Neuronal stem cell (in vitro differentiated cells): ENCODE measurements around the gene AGAP1.

Experiments used
- DNase-seq: peaks from one replicate; pipeline ENCODE4 v3.0.0-alpha.2; 2013; ENCODE audit warnings: low spot score
- H2AFZ ChIP-seq: one replicate; pipeline ENCODE4 v1.6.1; 2013; ENCODE audit warnings: mild to moderate bottlenecking, low read length, inconsistent platforms
- H2AK5ac ChIP-seq: 2 replicates; pipeline ENCODE4 v1.6.1; 2013; ENCODE audit warnings: low read depth, mild to moderate bottlenecking, inconsistent platforms, low read length, moderate library complexity, mixed read lengths
- H2BK120ac ChIP-seq: 2 replicates; pipeline ENCODE4 v1.6.1; 2013; ENCODE audit warnings: low read depth, mild to moderate bottlenecking, inconsistent platforms, low read length, moderate library complexity, mixed read lengths
- H2BK12ac ChIP-seq: one replicate; pipeline ENCODE4 v1.6.1; 2013; ENCODE audit warnings: low read length, inconsistent platforms
- H2BK15ac ChIP-seq: 2 replicates; pipeline ENCODE4 v1.6.1; 2013; ENCODE audit warnings: mild to moderate bottlenecking, low read length, inconsistent platforms, mixed read lengths
- H2BK5ac ChIP-seq: one replicate; pipeline ENCODE4 v1.6.1; 2013; ENCODE audit warnings: inconsistent platforms, mild to moderate bottlenecking, low read length, moderate library complexity
- H3K14ac ChIP-seq: one replicate; pipeline ENCODE4 v1.6.1; 2013; ENCODE audit warnings: low read length, inconsistent platforms
- H3K18ac ChIP-seq: 2 replicates; pipeline ENCODE4 v1.6.1; 2013; ENCODE audit warnings: low read length, inconsistent platforms
- H3K23ac ChIP-seq: 2 replicates; pipeline ENCODE4 v1.6.1; 2013; ENCODE audit warnings: low read depth, mild to moderate bottlenecking, mixed read lengths, low read length, inconsistent platforms; ENCODE audit not compliant: poor library complexity
- H3K27ac ChIP-seq: replicated peaks from 3 replicates; pipeline ENCODE4 v1.5.1; 2013; ENCODE audit warnings: low read length, inconsistent platforms
- H3K27me3 ChIP-seq, 3 experiments: 2 replicates each; pipeline ENCODE4 v1.6.1; 2013; ENCODE audit warnings: low read length in 3 of 3, mild to moderate bottlenecking in 2 of 3, inconsistent platforms in 1 of 3, low read depth in 1 of 3, mixed read lengths in 1 of 3, moderate library complexity in 1 of 3; ENCODE audit not compliant: control insufficient read depth in 3 of 3, insufficient read depth in 3 of 3
- H3K36me3 ChIP-seq, 2 donors: replicated peaks in 1 of 2; 2 replicates each; pipeline ENCODE4 v1.6.1; 2013; ENCODE audit warnings: low read length in 2 of 2; ENCODE audit not compliant: control insufficient read depth in 2 of 2, insufficient read depth in 2 of 2
- H3K4ac ChIP-seq: 2 replicates; pipeline ENCODE4 v1.6.1; 2013; ENCODE audit warnings: inconsistent platforms, mild to moderate bottlenecking, low read length, moderate library complexity
- H3K4me1 ChIP-seq, 2 donors: 1 replicate in 1 of 2; 2 replicates in 1 of 2; pipeline ENCODE4 v1.6.1; 2013; ENCODE audit warnings: low read length in 2 of 2, low read depth in 1 of 2; ENCODE audit not compliant: control insufficient read depth in 2 of 2, insufficient read depth in 1 of 2
- H3K4me2 ChIP-seq: one replicate; pipeline ENCODE4 v1.6.1; 2013; ENCODE audit warnings: mild to moderate bottlenecking, low read length, inconsistent platforms; ENCODE audit not compliant: insufficient read depth, poor library complexity, severe bottlenecking
- H3K4me3 ChIP-seq, 2 donors: 2 replicates each; pipeline ENCODE4 v1.5.1; 2013; ENCODE audit warnings: low read length in 2 of 2, mild to moderate bottlenecking in 2 of 2, inconsistent platforms in 1 of 2, moderate library complexity in 1 of 2
- H3K79me1 ChIP-seq: one replicate; pipeline ENCODE4 v1.6.1; 2013; ENCODE audit warnings: low read depth, mild to moderate bottlenecking, inconsistent platforms, low read length, moderate library complexity
- H3K9ac ChIP-seq: one replicate; pipeline ENCODE4 v1.6.1; 2013; ENCODE audit warnings: mild to moderate bottlenecking, low read depth, low read length, inconsistent platforms; ENCODE audit not compliant: poor library complexity
- H3K9me3 ChIP-seq, 2 donors: replicated peaks in 1 of 2; 2 replicates each; pipeline versions ENCODE3 to v1.6.1; 2013; ENCODE audit warnings: low read length in 2 of 2, mild to moderate bottlenecking in 2 of 2, inconsistent platforms in 1 of 2, low read depth in 1 of 2, mixed read lengths in 1 of 2, moderate library complexity in 1 of 2; ENCODE audit not compliant: control insufficient read depth in 2 of 2, insufficient read depth in 1 of 2
- H4K8ac ChIP-seq: one replicate; pipeline ENCODE4 v1.6.1; 2013; ENCODE audit warnings: low read depth, mild to moderate bottlenecking, inconsistent platforms, low read length, moderate library complexity
- H4K91ac ChIP-seq: one replicate; pipeline ENCODE4 v1.6.1; 2013; ENCODE audit warnings: low read length, low read depth, mild to moderate bottlenecking, inconsistent platforms; ENCODE audit not compliant: poor library complexity
- WGBS, 2 donors: extraction: QIAGEN DNeasy Blood & Tissue Kit; methylation state at CpG; one replicate each; pipeline ENCODE4 v1.1.7; 2013; ENCODE audit warnings: missing lambda C conversion rate in 2 of 2, mixed read lengths in 1 of 2; ENCODE audit not compliant: insufficient read length in 2 of 2, insufficient replicate concordance in 1 of 2; ENCODE audit errors: extremely low coverage in 2 of 2; 5-methylcytosine and 5-hydroxymethylcytosine counted together

Gene AGAP1

GRCh38 chr2:236162882-236163470, 669.1 kb downstream of the AGAP1 start:
- no peak overlapping the region for H2AFZ ChIP-seq
- H4K8ac ChIP-seq = no peak overlapping the region
- H3K9ac ChIP-seq = no peak overlapping the region
- H3K4me1 ChIP-seq = peaks cover 21 to 53% of the 10 kb centered on the region in 2 donors
- peak overlapping the region in 1 of 2 donors; percentile 95 for H3K4me3 ChIP-seq
- H3K18ac ChIP-seq = peak overlapping the region; percentile 91
- no peak overlapping the region for H3K27ac ChIP-seq
- peak; percentile 30 for DNase-seq
- H3K4me2 ChIP-seq = peak overlapping the region; percentile 75
- H3K79me1 ChIP-seq = no peaks in the 10 kb centered on the region
- no peak overlapping the region for H2BK15ac ChIP-seq
- H3K14ac ChIP-seq = no peak overlapping the region
- H4K91ac ChIP-seq = no peak overlapping the region
- WGBS, 2 donors = no CpG with 5 or more reads among the region's 33 CpGs
- no peak overlapping the region for H3K4ac ChIP-seq
- H2AK5ac ChIP-seq = no peak overlapping the region
- no peak overlapping the region for H2BK12ac ChIP-seq
- no peak overlapping the region for H3K23ac ChIP-seq
- H2BK5ac ChIP-seq = no peak overlapping the region
- peaks cover 0 to 2% of the 10 kb centered on the region in 2 donors for H3K9me3 ChIP-seq
- H3K36me3 ChIP-seq = peaks cover 0 to 61% of the 10 kb centered on the region in 2 donors
- H2BK120ac ChIP-seq = no peak overlapping the region
- H3K27me3 ChIP-seq = peaks cover 0 to 99% (median 77%) of the 10 kb centered on the region in 3 experiments

GRCh38 chr2:236163471-236164200, 669.8 kb downstream of the AGAP1 start:
- no peak overlapping the region for H2BK120ac ChIP-seq
- H3K4me3 ChIP-seq = peak overlapping the region; percentile 75 to 95
- H2AK5ac ChIP-seq = peak overlapping the region; percentile 75
- H2AFZ ChIP-seq = no peak overlapping the region
- peak overlapping the region; percentile 75 for H3K4me2 ChIP-seq
- no peak overlapping the region for H3K4ac ChIP-seq
- peaks cover 0 to 99% (median 76%) of the 10 kb centered on the region in 3 experiments for H3K27me3 ChIP-seq
- no peak overlapping the region for H2BK15ac ChIP-seq
- no peaks in the 10 kb centered on the region for H3K79me1 ChIP-seq
- no peak overlapping the region for H3K27ac ChIP-seq
- H4K91ac ChIP-seq = no peak overlapping the region
- no peak overlapping the region for H3K9ac ChIP-seq
- peaks cover 0 to 61% of the 10 kb centered on the region in 2 donors for H3K36me3 ChIP-seq
- H3K9me3 ChIP-seq = peaks cover 0 to 2% of the 10 kb centered on the region in 2 donors
- peak; percentile 9 for DNase-seq
- H3K18ac ChIP-seq = peak overlapping the region; percentile 91
- WGBS, 2 donors = no CpG with 5 or more reads among the region's 59 CpGs
- H3K4me1 ChIP-seq = peaks cover 21 to 52% of the 10 kb centered on the region in 2 donors
- peak overlapping the region; percentile 93 for H3K23ac ChIP-seq
- no peak overlapping the region for H4K8ac ChIP-seq
- peak overlapping the region; percentile 38 for H3K14ac ChIP-seq
- H2BK12ac ChIP-seq = no peak overlapping the region
- peak overlapping the region; percentile 11 for H2BK5ac ChIP-seq

DNA sequence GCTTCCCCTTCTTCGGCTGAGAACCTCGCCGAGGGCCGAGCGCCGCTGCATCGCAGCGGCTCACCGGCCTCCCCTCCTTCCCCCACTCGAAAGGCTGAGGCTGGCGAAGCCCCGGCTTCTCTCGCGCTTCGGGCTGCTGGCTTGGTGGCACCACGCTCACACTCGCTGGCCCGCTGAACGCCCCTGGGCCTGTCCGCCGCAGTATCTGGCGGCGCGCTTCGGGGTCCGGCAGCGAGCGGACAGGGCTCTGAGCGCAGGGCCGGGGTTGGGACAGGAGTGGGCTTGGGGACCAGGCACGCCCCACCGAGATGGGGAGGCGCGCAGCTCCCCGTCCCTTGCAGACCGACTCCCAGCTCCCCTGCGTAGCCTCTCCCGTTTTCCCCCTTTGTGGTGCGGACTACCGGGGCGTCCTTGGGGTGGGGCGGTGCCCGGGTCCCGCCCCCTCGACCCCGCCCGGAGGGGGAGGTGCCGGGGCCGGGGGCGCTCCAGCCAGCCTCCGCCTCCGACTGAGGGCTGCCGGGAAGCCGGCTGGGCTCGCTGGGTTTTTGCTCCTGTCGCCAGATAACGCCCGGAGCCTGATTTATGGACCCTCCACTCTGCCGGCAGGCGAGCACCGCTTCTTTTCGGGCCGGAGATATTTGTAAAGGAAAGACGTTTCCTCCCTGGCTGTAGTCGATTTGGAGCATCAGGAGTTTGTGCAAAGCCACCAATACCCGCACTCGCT, 670.5 kb downstream of the AGAP1 start:
- H3K27ac ChIP-seq = no peak overlapping the region
- WGBS, 2 donors = no CpG with 5 or more reads among the region's 67 CpGs
- peak; percentile 59 for DNase-seq
- peak overlapping the region; percentile 75 to 95 for H3K4me3 ChIP-seq
- no peak overlapping the region for H3K14ac ChIP-seq
- no peak overlapping the region for H2BK15ac ChIP-seq
- H2BK5ac ChIP-seq = peak overlapping the region; percentile 11
- no peaks in the 10 kb centered on the region for H3K79me1 ChIP-seq
- no peak overlapping the region for H2AK5ac ChIP-seq
- peak overlapping the region; percentile 80 for H3K23ac ChIP-seq
- H3K4me1 ChIP-seq = peaks cover 17 to 45% of the 10 kb centered on the region in 2 donors
- H3K18ac ChIP-seq = peak overlapping the region; percentile 78
- no peak overlapping the region for H3K4ac ChIP-seq
- H4K8ac ChIP-seq = no peak overlapping the region
- peak overlapping the region; percentile 73 for H2BK12ac ChIP-seq
- H3K9ac ChIP-seq = peak overlapping the region; percentile 60
- H2BK120ac ChIP-seq = no peak overlapping the region
- H2AFZ ChIP-seq = no peak overlapping the region
- H4K91ac ChIP-seq = no peak overlapping the region
- H3K36me3 ChIP-seq = peaks cover 0 to 61% of the 10 kb centered on the region in 2 donors
- H3K9me3 ChIP-seq = peaks cover 0 to 2% of the 10 kb centered on the region in 2 donors
- H3K4me2 ChIP-seq = peak overlapping the region; percentile 75
- H3K27me3 ChIP-seq = peaks cover 0 to 99% (median 79%) of the 10 kb centered on the region in 3 experiments
